HG02973 (cell line): ENCODE results near the gene AP1S2.
"Not testable (repeated sequence)": the region's sequence is repeated elsewhere in the genome, so short reads cannot be mapped to it uniquely, and the experiment has no call there.

ENCODE experiments used
- ATAC-seq: cut with Tn5 transposase; IDR thresholded peaks from one replicate; pipeline ENCODE4 v1.9.1; 2021; ENCODE audit warnings: moderate library complexity; ENCODE audit not compliant: unreplicated experiment

Gene AP1S2

GRCh38 chrX:15855568-15856221 lies 1.1 kb upstream of the AP1S2 start:
- no peak for ATAC-seq

- peak; percentile 32 for ATAC-seq
Measured at GRCh38 chrX:15854080-15854655, 445 bp downstream of the AP1S2 start.

GRCh38 chrX:15853586-15854079 lies 980 bp downstream of the AP1S2 start:
- ATAC-seq: no peak

- no peak for ATAC-seq
Measured at GRCh38 chrX:15849555-15849954, 5.1 kb downstream of the AP1S2 start.

GRCh38 chrX:15848576-15848975 lies 6.0 kb downstream of the AP1S2 start:
- ATAC-seq: no peak

- no peak for ATAC-seq
Measured at GRCh38 chrX:15843960-15844359, 10.7 kb downstream of the AP1S2 start.

- ATAC-seq: no peak
Measured at GRCh38 chrX:15841853-15842516, 12.6 kb downstream of the AP1S2 start.

- ATAC-seq: no peak
Measured at GRCh38 chrX:15838017-15838416, 16.6 kb downstream of the AP1S2 start.

- ATAC-seq: no peak
Measured at GRCh38 chrX:15834827-15835595, 19.6 kb downstream of the AP1S2 start.

GRCh38 chrX:15834053-15834452 lies 20.6 kb downstream of the AP1S2 start:
- ATAC-seq: no peak

- not testable (repeated sequence) for ATAC-seq
Measured at GRCh38 chrX:15831347-15831746, 23.3 kb downstream of the AP1S2 start.

- ATAC-seq: no peak
Measured at GRCh38 chrX:15829217-15829616, 25.4 kb downstream of the AP1S2 start.

GRCh38 chrX:15825936-15826335 lies 28.7 kb downstream of the AP1S2 start:
- no peak for ATAC-seq

- no peak for ATAC-seq
Measured at GRCh38 chrX:15822922-15823321, 31.7 kb downstream of the AP1S2 start.

- no peak for ATAC-seq
Measured at GRCh38 chrX:15820106-15821073, 34.2 kb downstream of the AP1S2 start.

- no peak for ATAC-seq
Measured at GRCh38 chrX:15816886-15817285, 37.7 kb downstream of the AP1S2 start.

GRCh38 chrX:15816438-15816809 lies 38.2 kb downstream of the AP1S2 start:
- ATAC-seq: no peak

GRCh38 chrX:15815779-15816437 lies 38.7 kb downstream of the AP1S2 start:
- no peak for ATAC-seq

GRCh38 chrX:15814771-15815365 lies 39.7 kb downstream of the AP1S2 start:
- ATAC-seq: no peak
